HFF-Myc (cell line): ENCODE data around the gene TMEM144.
"Not testable (repeated sequence)": the region's sequence is repeated elsewhere in the genome, so short reads cannot be mapped to it uniquely, and the experiment has no call there.

ENCODE experiments used
- DNase-seq: peaks from one replicate; pipeline ENCODE4 v3.0.0-alpha.2; 2011; ENCODE audit warnings: low read depth; ENCODE audit errors: extremely low read depth
- H3K4me3 ChIP-seq: replicated peaks from 2 replicates; pipeline ENCODE4 v1.5.1; 2011; ENCODE audit warnings: low read depth, mild to moderate bottlenecking, control low read depth, low read length
- TF ChIP-seq, protein P1 (sequence below): IDR thresholded peaks from 2 replicates; pipeline ENCODE4 v1.5.1; 2012; ENCODE audit warnings: mild to moderate bottlenecking, low read depth, low read length, control low read depth; ENCODE audit errors: missing control alignments

Gene TMEM144

DNA sequence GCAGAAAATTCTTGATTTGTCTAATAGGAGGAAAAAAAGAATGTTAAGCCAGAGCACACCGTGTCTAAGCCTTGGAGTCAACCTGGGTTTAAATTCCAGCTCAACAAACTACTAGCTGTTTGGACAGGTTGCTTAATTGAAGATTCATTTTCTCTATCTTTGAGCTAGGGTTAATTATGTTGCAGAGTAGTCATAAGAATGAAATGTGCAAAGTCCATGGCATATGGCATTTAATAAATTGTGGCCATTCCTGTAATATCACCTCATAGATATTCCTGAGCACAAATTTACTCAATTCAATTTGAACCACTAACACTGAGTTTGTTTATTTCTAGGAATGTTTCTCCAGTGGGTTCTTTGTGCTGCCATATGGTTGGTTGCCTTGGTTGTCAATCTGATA, 4.6 kb downstream of the TMEM144 start:
- no peak overlapping the region for H3K4me3 ChIP-seq
- no peak for DNase-seq
- TF ChIP-seq, protein P1, sequence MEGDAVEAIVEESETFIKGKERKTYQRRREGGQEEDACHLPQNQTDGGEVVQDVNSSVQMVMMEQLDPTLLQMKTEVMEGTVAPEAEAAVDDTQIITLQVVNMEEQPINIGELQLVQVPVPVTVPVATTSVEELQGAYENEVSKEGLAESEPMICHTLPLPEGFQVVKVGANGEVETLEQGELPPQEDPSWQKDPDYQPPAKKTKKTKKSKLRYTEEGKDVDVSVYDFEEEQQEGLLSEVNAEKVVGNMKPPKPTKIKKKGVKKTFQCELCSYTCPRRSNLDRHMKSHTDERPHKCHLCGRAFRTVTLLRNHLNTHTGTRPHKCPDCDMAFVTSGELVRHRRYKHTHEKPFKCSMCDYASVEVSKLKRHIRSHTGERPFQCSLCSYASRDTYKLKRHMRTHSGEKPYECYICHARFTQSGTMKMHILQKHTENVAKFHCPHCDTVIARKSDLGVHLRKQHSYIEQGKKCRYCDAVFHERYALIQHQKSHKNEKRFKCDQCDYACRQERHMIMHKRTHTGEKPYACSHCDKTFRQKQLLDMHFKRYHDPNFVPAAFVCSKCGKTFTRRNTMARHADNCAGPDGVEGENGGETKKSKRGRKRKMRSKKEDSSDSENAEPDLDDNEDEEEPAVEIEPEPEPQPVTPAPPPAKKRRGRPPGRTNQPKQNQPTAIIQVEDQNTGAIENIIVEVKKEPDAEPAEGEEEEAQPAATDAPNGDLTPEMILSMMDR, result no peak

DNA sequence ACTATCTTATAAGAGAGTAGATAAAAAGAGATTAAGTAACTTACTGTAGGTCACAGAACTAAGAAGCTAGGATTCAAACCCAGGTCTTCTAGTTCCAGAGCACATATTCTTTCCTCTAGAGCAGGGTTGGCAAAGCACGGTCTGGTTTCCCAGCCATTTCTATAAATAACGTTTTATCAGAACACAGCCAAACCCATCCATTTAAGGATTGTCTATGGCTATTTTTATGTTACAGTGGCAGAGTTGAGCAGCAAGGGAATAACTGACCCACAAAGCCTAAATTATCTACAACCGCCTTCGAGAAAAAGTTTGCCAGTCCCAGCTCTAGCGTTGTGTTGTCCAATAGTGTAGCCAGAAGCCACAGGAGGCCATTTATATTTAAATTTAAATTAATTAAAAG, 7.5 kb downstream of the TMEM144 start:
- TF ChIP-seq, protein P1, result no peak
- no peak overlapping the region for H3K4me3 ChIP-seq
- no peak for DNase-seq

DNA sequence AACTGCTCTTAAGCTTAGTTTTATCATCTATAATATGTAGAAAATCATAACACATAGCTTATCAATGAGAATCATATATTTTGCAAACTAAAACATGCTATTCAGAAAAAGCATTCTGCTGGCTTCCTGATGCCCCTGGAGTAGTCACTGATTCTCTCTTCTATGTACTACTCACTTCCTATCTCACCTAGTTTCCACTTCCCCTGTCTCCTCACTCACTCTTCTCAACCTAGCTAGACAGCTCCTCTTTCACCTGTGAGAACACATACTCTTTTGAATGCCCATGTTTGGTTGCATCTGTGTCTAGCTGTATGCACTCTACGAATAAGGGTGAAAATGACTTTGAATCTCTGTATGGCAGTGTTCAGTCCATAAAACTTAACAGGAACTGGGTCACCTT, 9.3 kb downstream of the TMEM144 start:
- H3K4me3 ChIP-seq, result no peak overlapping the region
- TF ChIP-seq, protein P1, result no peak
- no peak for DNase-seq

DNA sequence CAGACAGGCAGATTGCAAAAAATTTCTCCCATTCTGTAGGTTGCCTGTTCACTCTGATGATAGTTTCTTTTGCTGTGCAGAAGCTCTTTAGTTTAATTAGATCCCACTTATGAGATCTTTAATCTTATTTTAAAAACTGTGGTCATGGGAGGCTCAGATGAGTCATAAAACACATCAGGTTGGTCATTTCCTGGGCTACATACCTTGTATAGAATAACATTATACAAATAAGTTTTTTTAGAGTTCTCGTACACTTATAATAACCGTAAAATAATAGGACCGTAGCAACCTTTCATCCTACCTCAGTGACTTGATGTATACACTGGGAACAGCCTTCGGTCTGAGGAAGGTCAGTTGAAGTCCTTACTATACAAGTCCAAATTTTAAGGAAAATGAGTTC, 14.0 kb downstream of the TMEM144 start:
- H3K4me3 ChIP-seq, DNase-seq: not testable (repeated sequence)

DNA sequence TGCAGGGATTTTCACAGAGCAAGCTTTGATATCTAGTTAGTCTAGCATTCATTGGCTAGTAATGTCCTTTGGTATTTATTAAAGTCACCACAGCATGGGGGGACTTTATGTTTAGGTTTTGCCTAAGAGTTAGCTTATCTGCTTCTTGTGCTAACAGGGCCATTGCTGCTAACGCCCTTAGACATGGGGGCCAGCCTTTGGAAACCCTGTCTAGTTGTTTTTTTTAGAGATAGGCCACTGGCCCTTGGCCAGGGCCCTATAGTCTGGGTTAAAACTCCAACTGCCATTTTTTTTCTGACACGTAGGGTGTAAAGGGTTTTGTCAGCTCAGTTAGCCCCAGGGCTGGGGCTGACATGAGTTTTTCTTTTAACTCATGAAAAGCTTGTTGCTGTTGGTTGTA, 14.7 kb downstream of the TMEM144 start:
- H3K4me3 ChIP-seq, DNase-seq: not testable (repeated sequence)

DNA sequence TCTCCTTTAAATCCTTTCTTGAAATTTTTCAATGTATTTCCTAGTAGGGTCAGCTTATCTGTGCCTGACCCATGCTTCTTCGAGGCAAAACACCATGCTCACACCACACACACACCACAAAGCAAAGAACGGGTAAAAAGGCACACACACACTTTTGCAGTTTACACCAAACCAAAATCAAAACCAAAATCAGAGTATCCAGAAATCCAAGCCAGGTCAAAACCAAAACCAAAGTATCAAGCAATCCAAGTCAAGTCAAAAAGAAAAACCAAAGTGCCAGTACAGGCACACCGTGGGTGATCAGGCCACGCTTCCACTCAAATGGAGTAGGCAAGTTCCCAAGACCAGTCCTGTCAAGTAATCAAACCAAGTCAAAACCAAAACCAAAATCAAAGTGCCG, 17.6 kb downstream of the TMEM144 start:
- not testable (repeated sequence) for H3K4me3 ChIP-seq, DNase-seq

DNA sequence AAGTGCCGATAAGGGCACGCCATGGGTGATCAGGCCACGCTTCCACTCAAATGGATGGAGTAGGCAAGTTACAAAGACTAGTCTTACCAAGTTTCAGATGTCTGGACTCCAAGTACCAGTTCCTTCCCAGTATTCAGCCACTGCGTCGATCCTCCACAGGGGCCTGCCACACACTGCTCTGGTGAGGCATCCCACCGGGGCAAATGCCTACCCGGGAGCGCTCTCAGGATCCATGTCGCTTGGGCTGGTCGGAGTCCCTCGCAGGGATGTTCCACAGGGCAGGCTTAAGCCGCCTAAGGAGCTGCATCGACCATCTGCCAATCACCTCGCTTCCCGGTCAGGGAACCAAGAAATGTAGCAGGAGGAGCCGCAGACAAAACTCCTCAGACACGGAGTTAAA, 18.1 kb downstream of the TMEM144 start:
- H3K4me3 ChIP-seq, result not testable (repeated sequence)

DNA sequence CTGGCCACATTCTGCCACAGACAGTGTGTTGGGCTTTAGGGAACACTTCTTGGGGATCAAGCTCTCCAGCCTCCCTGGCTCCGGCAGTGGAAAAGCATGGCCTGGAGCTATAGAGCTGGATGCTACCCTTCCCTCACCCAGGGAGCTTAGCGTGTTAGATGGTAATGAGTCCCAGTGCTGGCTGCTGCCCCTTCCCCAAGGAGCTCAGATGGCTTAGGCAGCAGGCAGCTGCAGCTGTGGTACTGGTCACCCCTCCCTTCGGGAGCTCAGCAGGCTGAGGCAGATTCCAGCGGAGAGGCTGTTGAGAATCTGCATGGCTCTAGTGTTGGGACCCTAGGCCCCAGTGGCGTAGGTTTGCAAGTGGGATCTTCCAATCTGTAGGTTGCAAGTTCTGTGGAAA, 19.5 kb downstream of the TMEM144 start:
- TF ChIP-seq, protein P1, result no peak
- H3K4me3 ChIP-seq, result no peak overlapping the region
- no peak for DNase-seq

More for the DNA sequence above, 18.1 kb downstream of the TMEM144 start:
- not testable (repeated sequence) for DNase-seq

DNA sequence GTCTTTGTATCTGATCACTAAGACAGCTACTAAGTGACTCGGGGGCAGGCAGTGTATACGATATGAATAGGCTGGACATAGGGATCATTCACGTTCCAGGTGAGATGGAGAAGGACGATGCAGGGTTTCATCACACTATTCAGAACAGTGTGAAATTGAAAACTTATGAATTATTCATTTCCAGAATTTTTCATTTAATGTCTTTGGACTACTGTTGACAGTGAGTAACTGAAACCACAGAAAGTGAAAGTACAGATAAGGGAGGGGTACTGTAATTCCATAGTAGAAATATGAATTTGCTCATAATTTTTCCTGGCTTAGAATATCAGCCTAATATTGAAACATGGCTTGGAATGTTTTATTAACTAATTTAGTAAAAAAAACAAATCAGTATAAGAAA, 24.4 kb downstream of the TMEM144 start:
- H3K4me3 ChIP-seq, result no peak overlapping the region
- no peak for DNase-seq
- TF ChIP-seq, protein P1, result no peak
